ENCODE results near the gene PFDN1.

PFDN1 gene

GRCh38 chr5:140232731-140233130, 70.2 kb downstream of the PFDN1 start:
- Histone ChIP-seq H3K9me3 (ENCODE audit: low read depth, low read length) (no peaks in the 10 kb centered on the region), H3K9ac (ENCODE audit: insufficient read length) (no peak overlapping the region), H3K4me3 (no peak overlapping the region), H3K27ac (no peak overlapping the region), H3K36me3 (ENCODE audit: insufficient read depth, low read length) (no peaks in the 10 kb centered on the region)
- TF ChIP-seq FOXP2 (optimal IDR thresholded peaks at IDR 0.05; ENCODE audit: control extremely low read depth, extremely low read length, insufficient read depth) (no peak), EZH2 (IDR thresholded peaks at IDR 0.05) (no peak), POLR2AphosphoS5 (IDR thresholded peaks at IDR 0.05; ENCODE audit: borderline replicate concordance, low read depth, low read length) (no peak)
- no peak for DNase-seq (ENCODE audit: low read depth, low spot score)

GRCh38 chr5:140230373-140230772, 72.5 kb downstream of the PFDN1 start:
- TF ChIP-seq EZH2 (IDR thresholded peaks at IDR 0.05) (no peak), FOXP2 (optimal IDR thresholded peaks at IDR 0.05; ENCODE audit: control extremely low read depth, extremely low read length, insufficient read depth) (no peak), POLR2AphosphoS5 (IDR thresholded peaks at IDR 0.05; ENCODE audit: borderline replicate concordance, low read depth, low read length) (no peak)
- H3K9ac ChIP-seq (ENCODE audit: insufficient read length), result no peak overlapping the region
- no peaks in the 10 kb centered on the region for H3K9me3 ChIP-seq (ENCODE audit: low read depth, low read length)
- no peak overlapping the region for H3K4me3 ChIP-seq
- no peak overlapping the region for H3K27ac ChIP-seq
- no peak for DNase-seq (ENCODE audit: low read depth, low spot score)
- no peaks in the 10 kb centered on the region for H3K36me3 ChIP-seq (ENCODE audit: insufficient read depth, low read length)

GRCh38 chr5:140228364-140228837, 74.5 kb downstream of the PFDN1 start:
- H3K9ac ChIP-seq (ENCODE audit: insufficient read length), result no peak overlapping the region
- no peak for DNase-seq (ENCODE audit: low read depth, low spot score)

DNA sequence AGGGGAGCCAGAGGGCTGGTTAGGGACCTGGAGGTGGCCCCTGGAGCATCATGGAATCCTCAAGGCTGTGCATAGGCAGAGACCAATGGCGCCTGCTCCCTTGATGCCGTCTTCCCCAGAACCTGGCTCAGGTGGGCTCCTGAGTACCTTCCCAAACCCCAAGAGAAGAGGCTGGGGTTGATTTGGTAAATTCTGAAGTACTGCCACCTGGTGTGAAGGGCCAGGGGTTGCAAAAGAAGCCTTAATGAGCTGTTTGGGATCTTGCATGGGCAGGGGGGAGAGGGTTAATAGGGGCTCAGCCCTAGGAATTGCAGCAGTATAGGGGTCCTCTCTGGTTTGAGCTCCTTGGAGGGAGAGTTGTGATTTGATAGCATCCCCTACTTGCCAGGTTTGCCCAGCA, 75.9 kb downstream of the PFDN1 start:
- TF ChIP-seq POLR2AphosphoS5 (IDR thresholded peaks at IDR 0.05; ENCODE audit: borderline replicate concordance, low read depth, low read length), result no peak
- no peak for TF ChIP-seq EZH2 (IDR thresholded peaks at IDR 0.05)
- TF ChIP-seq FOXP2 (optimal IDR thresholded peaks at IDR 0.05; ENCODE audit: control extremely low read depth, extremely low read length, insufficient read depth), result no peak
- H3K9me3 ChIP-seq (ENCODE audit: low read depth, low read length), result no peaks in the 10 kb centered on the region
- no peak overlapping the region for H3K4me3 ChIP-seq
- no peak overlapping the region for H3K9ac ChIP-seq (ENCODE audit: insufficient read length)
- no peak for DNase-seq (ENCODE audit: low read depth, low spot score)
- no peaks in the 10 kb centered on the region for H3K36me3 ChIP-seq (ENCODE audit: insufficient read depth, low read length)
- no peak overlapping the region for H3K27ac ChIP-seq

More at GRCh38 chr5:140228364-140228837, 74.5 kb downstream of the PFDN1 start:
- H3K27ac ChIP-seq, result no peak overlapping the region
- H3K4me3 ChIP-seq, result no peak overlapping the region
- no peaks in the 10 kb centered on the region for H3K36me3 ChIP-seq (ENCODE audit: insufficient read depth, low read length)
- no peak for TF ChIP-seq POLR2AphosphoS5 (IDR thresholded peaks at IDR 0.05; ENCODE audit: borderline replicate concordance, low read depth, low read length)
- TF ChIP-seq EZH2 (IDR thresholded peaks at IDR 0.05), result no peak
- TF ChIP-seq FOXP2 (optimal IDR thresholded peaks at IDR 0.05; ENCODE audit: control extremely low read depth, extremely low read length, insufficient read depth), result no peak
- H3K9me3 ChIP-seq (ENCODE audit: low read depth, low read length), result no peaks in the 10 kb centered on the region

GRCh38 chr5:140225396-140225795, 77.5 kb downstream of the PFDN1 start:
- Histone ChIP-seq H3K27ac (no peak overlapping the region), H3K36me3 (ENCODE audit: insufficient read depth, low read length) (no peaks in the 10 kb centered on the region), H3K9ac (ENCODE audit: insufficient read length) (no peak overlapping the region), H3K9me3 (ENCODE audit: low read depth, low read length) (no peaks in the 10 kb centered on the region), H3K4me3 (no peak overlapping the region)
- DNase-seq (ENCODE audit: low read depth, low spot score), result no peak
- TF ChIP-seq POLR2AphosphoS5 (IDR thresholded peaks at IDR 0.05; ENCODE audit: borderline replicate concordance, low read depth, low read length) (no peak), FOXP2 (optimal IDR thresholded peaks at IDR 0.05; ENCODE audit: control extremely low read depth, extremely low read length, insufficient read depth) (no peak), EZH2 (IDR thresholded peaks at IDR 0.05) (no peak)

DNA sequence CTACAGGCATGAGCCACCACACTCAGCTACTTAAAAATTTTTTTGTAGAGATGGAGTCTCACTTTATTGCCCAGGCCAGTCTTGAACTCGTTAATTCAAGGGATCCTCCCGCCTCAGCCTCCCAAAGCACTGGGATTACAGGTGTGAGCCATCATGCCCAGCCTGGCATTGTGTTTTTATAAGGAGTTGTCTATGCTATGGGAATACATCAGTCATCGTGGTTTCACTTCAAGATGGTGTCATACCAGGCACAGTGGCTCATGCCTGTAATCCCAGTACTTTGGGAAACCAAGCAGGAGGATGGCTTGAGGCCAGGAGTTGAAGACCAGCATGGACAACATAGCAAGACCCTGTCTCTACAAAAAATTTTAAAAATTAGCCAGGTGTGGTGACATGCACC, 78.2 kb downstream of the PFDN1 start:
- Histone ChIP-seq H3K4me3 (no peak overlapping the region), H3K9me3 (ENCODE audit: low read depth, low read length) (no peaks in the 10 kb centered on the region), H3K27ac (no peak overlapping the region), H3K9ac (ENCODE audit: insufficient read length) (no peak overlapping the region), H3K36me3 (ENCODE audit: insufficient read depth, low read length) (no peaks in the 10 kb centered on the region)
- no peak for DNase-seq (ENCODE audit: low read depth, low spot score)
- TF ChIP-seq EZH2 (IDR thresholded peaks at IDR 0.05) (no peak), POLR2AphosphoS5 (IDR thresholded peaks at IDR 0.05; ENCODE audit: borderline replicate concordance, low read depth, low read length) (no peak), FOXP2 (optimal IDR thresholded peaks at IDR 0.05; ENCODE audit: control extremely low read depth, extremely low read length, insufficient read depth) (no peak)

GRCh38 chr5:140223567-140223966, 79.3 kb downstream of the PFDN1 start:
- TF ChIP-seq FOXP2 (optimal IDR thresholded peaks at IDR 0.05; ENCODE audit: control extremely low read depth, extremely low read length, insufficient read depth), result no peak
- Histone ChIP-seq H3K9me3 (ENCODE audit: low read depth, low read length) (no peaks in the 10 kb centered on the region), H3K9ac (ENCODE audit: insufficient read length) (no peak overlapping the region)

GRCh38 chr5:140222416-140222815, 80.5 kb downstream of the PFDN1 start:
- Histone ChIP-seq H3K27ac (no peak overlapping the region), H3K9ac (ENCODE audit: insufficient read length) (no peak overlapping the region), H3K4me3 (no peak overlapping the region)

More at GRCh38 chr5:140223567-140223966, 79.3 kb downstream of the PFDN1 start:
- Histone ChIP-seq H3K27ac (no peak overlapping the region), H3K36me3 (ENCODE audit: insufficient read depth, low read length) (no peaks in the 10 kb centered on the region), H3K4me3 (no peak overlapping the region)
- DNase-seq (ENCODE audit: low read depth, low spot score), result no peak

GRCh38 chr5:140221697-140222223, 81.1 kb downstream of the PFDN1 start:
- Histone ChIP-seq H3K27ac (no peak overlapping the region), H3K36me3 (ENCODE audit: insufficient read depth, low read length) (no peaks in the 10 kb centered on the region), H3K4me3 (no peak overlapping the region), H3K9ac (ENCODE audit: insufficient read length) (no peak overlapping the region), H3K9me3 (ENCODE audit: low read depth, low read length) (no peaks in the 10 kb centered on the region)
- no peak for DNase-seq (ENCODE audit: low read depth, low spot score)
- no peak for TF ChIP-seq POLR2AphosphoS5 (IDR thresholded peaks at IDR 0.05; ENCODE audit: borderline replicate concordance, low read depth, low read length)
- no peak for TF ChIP-seq EZH2 (IDR thresholded peaks at IDR 0.05)
- no peak for TF ChIP-seq FOXP2 (optimal IDR thresholded peaks at IDR 0.05; ENCODE audit: control extremely low read depth, extremely low read length, insufficient read depth)

More at GRCh38 chr5:140222416-140222815, 80.5 kb downstream of the PFDN1 start:
- TF ChIP-seq EZH2 (IDR thresholded peaks at IDR 0.05) (no peak), FOXP2 (optimal IDR thresholded peaks at IDR 0.05; ENCODE audit: control extremely low read depth, extremely low read length, insufficient read depth) (no peak), POLR2AphosphoS5 (IDR thresholded peaks at IDR 0.05; ENCODE audit: borderline replicate concordance, low read depth, low read length) (no peak)
- H3K36me3 ChIP-seq (ENCODE audit: insufficient read depth, low read length), result no peaks in the 10 kb centered on the region
- no peaks in the 10 kb centered on the region for H3K9me3 ChIP-seq (ENCODE audit: low read depth, low read length)
- no peak for DNase-seq (ENCODE audit: low read depth, low spot score)
